SK-N-MC (cell line): ENCODE data around the gene ARAP2.

Experiments
- EZH2 ChIP-seq: fragments of 200-600 bp; sonication (generic); IDR thresholded peaks from one replicate; pipeline ENCODE4 v1.6.1; 2017; ENCODE audit warnings: antibody characterized with exemption
- FOXP2 ChIP-seq: optimal IDR thresholded peaks from 2 replicates; pipeline ENCODE3; 2011; ENCODE audit warnings: mild to moderate bottlenecking, moderate library complexity; ENCODE audit not compliant: insufficient read depth; ENCODE audit errors: extremely low read length, control extremely low read depth
- POLR2AphosphoS5 ChIP-seq: IDR thresholded peaks from 2 replicates; pipeline ENCODE4 v1.6.1; 2012; ENCODE audit warnings: mild to moderate bottlenecking, low read depth, low read length, borderline replicate concordance

GRCh38 chr4:36218121-36218520 is 26.2 kb downstream of the ARAP2 start:
- TF ChIP-seq EZH2 (no peak), POLR2AphosphoS5 (no peak), FOXP2 (no peak)
